Endometrial microvascular endothelial cells (primary cell): ENCODE results near the gene UTP4. TPM values are rescaled to one million over a fixed set of nuclear protein-coding genes. Genes with fewer than 3 reads are reported as not detected.
"Not testable (repeated sequence)": the region's sequence is repeated elsewhere in the genome, so short reads cannot be mapped to it uniquely, and the experiment has no call there.

ENCODE experiments used
- in situ Hi-C: cut with HindIII; loops from 2 replicates; pipeline ENCODE4 v1.10.0; 2017; ENCODE audit warnings: low sequenced_read_pairs, low pct_unique_long_range_greater_than_20kb; ENCODE audit errors: inconsistent ontology term
- total RNA-seq: library from RNA; depleted of rRNA; stranded (reverse); fragments of >200 nt; gene quantifications from one replicate; pipeline ENCODE4 v1.2.3, GENCODE V29; 2015; ENCODE audit errors: inconsistent ontology term

The UTP4 gene
- total RNA-seq, 1 donor from 2014 or later = 42.6 TPM

DNA sequence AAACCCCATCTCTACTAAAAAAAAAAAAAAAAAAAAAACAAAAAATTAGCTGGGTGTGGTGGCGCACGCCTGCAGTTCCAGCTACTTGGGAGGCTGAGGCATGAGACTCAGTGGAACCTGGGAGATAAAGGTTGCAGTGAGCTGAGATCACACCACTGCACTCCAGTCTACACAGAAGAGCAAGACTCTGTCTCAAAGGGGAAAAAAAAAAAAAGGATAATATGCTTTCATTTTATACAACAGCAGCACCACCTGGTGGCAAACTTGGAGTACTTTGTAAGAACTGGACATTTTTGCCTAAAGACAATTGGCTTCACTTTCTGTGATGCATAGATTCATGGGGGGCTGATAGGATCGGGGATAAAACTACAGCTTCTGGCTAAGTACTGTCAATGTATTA, 8.5 kb upstream of the UTP4 start:
- in situ Hi-C loops = loop anchor here (25.0 kb wide), 1 partner anchor 212 kb away; no protein-coding TSS in a partner anchor

- in situ Hi-C loops = loop anchor here (25.0 kb wide), 1 partner anchor 212 kb away; no protein-coding TSS in a partner anchor
Measured at GRCh38 chr16:69124406-69124805, 8.0 kb upstream of the UTP4 start.

DNA sequence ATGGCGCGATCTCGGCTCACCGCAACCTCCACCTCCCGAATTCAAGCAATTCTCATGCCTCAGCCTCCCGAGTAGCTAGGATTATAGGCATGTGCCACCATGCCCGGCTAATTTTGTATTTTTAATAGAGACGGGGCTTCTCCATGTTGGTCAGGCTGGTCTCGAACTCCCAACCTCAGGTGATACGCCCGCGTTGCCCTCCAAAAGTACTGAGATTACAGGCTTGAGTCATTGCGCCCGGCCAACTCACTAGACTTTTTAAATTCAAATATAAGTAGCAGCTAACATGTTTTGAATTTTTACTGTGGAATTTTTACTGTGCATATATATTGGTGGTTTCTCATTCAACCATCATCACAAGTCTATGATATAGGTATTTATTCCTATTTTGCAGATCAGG, 7.5 kb upstream of the UTP4 start:
- in situ Hi-C loops = loop anchor here (25.0 kb wide), 1 partner anchor 213 kb away; no protein-coding TSS in a partner anchor

DNA sequence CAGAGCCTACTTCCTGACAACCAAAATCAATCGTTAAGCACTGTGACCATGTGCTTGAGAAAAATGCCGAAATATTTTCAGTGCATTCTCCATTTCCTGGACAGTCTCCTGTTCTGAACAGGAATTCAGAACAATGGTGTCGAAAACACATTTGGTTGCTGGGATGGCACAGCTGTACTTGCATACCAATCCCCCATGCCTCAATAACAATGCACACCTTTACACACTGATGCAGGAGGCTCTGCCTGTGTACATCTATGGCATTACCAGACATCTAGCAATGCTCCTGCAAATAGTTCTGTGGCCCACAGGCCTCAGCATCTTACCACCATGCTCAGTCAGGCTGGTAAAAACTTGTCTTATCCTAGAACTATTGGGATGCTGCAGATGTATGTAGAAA, 6.2 kb upstream of the UTP4 start:
- in situ Hi-C loops = no loop called here

DNA sequence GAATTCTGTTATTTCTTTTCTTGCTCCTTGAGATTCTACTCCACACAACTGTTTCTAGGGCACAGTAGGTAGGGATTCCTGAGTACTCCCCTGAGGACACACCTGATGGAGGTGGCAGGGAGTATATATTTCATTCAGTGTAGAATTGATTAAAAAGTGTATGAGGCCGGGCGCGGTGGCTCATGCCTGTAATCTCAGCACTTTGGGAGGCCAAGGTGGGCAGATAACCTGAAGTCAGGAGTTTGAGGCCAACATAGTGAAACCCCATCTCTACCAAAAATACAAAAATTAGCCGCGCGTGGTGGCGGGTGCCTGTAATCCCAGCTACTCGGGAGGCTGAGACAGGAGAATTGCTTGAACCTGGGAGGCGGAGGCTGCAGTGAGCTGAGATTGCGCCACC, 5.6 kb upstream of the UTP4 start:
- in situ Hi-C loops = not testable (repeated sequence)

GRCh38 chr16:69127966-69128510, 4.4 kb upstream of the UTP4 start:
- in situ Hi-C loops = no loop called here

DNA sequence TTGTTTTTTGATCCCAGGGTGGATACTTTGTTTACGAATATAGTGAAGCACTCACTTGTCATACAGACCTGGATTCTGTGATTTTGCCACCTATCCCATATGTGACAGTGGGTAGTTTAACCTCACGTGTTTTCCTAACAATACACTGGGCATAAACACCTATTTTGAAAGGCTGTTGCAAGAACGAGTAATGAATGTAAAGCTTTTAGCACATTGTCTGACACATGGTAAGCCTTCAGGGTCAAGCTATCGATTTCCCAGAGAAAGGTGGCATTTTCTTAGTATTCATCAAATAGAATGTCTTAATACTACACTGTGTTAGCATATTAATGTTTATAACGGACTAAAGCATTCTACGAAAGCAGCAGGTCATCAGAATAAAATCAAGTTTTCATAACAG, 2.0 kb upstream of the UTP4 start:
- in situ Hi-C loops = no loop called here

- in situ Hi-C loops = no loop called here
Measured at GRCh38 chr16:69131167-69131838, 1.1 kb upstream of the UTP4 start.

DNA sequence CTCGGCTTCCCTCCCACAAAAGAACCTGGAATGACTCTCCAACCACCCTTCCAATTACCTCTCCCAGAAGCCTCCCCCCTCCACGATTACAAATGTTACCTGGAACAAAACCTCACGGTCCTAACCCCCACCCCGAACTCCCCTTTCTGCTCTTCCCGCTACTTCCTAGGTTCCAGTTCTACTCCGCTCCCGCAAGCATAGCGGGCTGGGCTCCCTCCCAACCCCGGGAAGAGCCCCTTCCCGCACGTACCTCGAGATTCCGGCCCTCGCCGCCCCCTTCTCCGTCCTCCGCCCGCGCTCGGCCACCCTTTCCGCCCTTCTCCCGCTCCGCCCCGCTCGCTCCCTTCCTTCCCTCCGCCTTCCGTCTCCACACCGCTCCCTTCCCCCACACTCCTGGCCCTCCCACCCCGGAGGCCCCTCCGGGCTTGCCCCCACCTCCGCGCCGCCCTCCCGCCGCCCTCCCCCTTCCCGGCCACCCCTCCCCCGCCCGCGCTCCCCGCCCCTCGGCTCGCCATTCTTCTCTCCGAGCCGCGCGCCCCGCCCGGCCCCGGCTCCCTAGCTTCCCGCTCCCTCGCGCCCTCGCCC, 518 bp upstream of the UTP4 start:
- in situ Hi-C loops = no loop called here

- in situ Hi-C loops = no loop called here
Measured at GRCh38 chr16:69133373-69133954, 1.0 kb downstream of the UTP4 start.

DNA sequence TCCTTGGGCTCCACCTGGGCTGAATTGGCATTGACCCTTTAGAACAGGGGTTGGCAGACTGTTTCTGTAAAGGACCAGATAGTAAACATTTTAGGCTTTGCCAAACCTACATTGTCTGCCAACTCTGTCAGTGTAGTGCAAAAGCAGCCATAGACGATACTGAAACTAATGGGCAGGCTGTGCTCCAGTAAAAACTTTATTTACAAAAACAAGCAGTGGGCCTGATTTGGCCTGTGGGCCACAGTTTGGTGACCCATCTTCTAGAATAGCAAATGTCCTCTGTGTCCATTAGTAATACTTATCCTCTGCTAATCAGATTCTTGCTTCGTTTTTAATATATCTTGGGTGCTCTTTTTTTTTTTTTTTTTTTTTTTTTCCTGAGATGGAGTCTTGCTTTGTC, 6.2 kb downstream of the UTP4 start:
- in situ Hi-C loops = no loop called here

- in situ Hi-C loops = not testable (repeated sequence)
Measured at GRCh38 chr16:69139464-69139863, 7.0 kb downstream of the UTP4 start.

DNA sequence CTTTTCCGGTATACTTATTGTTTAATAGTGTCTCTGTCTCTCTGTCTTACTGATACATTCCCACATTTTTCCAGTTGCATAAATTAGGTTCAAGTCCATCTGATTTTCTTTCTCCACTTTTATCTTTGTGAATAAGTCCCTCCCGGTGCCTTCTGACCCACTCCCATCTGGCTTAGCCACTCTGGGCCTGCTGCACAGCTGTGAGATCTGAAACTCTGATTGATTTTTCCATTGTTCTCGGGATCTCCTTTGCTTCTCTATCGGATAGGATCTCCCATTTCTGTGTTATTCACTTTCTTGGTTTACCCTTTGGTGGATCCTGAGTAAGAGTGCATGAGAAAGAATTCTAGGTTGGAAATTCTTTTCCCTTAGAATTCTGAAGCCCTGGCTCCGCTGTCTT, 8.6 kb downstream of the UTP4 start:
- in situ Hi-C loops = no loop called here

GRCh38 chr16:69141936-69142335, 9.5 kb downstream of the UTP4 start:
- in situ Hi-C loops = no loop called here

GRCh38 chr16:69143116-69143515, 10.7 kb downstream of the UTP4 start:
- in situ Hi-C loops = no loop called here

DNA sequence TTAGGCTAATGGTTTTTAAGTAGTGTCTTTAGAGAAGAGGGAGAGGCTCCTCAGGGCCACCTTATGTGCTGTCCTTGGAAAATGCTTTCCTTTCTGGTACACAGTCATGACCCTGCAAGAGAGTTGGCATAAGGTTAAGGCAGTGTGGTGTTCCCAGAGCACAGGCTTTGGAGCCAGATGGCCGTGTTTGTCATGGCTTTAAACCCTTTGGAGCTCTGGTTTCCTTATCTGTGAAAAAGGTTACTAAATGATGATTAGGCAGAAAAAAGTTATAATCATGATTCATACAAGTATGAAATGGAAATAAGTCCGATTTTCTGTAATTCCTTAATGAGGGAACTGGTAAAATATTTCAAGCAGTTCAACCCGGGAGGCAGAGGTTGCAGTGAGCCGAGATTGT, 13.2 kb downstream of the UTP4 start:
- in situ Hi-C loops = no loop called here

DNA sequence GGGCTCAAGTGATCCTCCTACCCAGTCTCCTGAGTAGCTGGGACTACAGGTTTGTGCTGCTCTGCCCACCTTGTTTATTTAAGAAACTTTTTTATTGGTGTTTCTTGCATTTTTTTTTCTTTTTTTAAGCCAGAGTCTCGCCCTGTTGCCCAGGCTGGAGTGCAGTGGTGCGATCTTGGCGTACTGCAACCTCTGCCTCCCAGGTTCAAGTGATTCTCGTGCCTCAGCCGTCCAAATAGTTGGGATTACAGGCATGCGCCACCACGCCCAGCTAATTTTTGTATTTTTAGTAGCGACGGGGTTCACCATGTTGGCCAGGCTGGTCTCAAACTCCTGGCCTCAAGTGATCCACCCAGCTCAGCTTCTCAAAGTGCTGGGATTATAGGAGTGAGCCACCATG, 17.2 kb downstream of the UTP4 start:
- in situ Hi-C loops = not testable (repeated sequence)

GRCh38 chr16:69150146-69150865, 17.9 kb downstream of the UTP4 start:
- in situ Hi-C loops = no loop called here

- in situ Hi-C loops = no loop called here
Measured at GRCh38 chr16:69157196-69157595, 24.7 kb downstream of the UTP4 start.
